GM21737 (cell line): ENCODE results near the gene DCHS1.

Experiments used
- ATAC-seq: cut with Tn5 transposase; IDR thresholded peaks from one replicate; pipeline ENCODE4 v1.9.1; 2021; ENCODE audit warnings: mild to moderate bottlenecking, moderate library complexity; ENCODE audit not compliant: unreplicated experiment

Gene DCHS1

DNA sequence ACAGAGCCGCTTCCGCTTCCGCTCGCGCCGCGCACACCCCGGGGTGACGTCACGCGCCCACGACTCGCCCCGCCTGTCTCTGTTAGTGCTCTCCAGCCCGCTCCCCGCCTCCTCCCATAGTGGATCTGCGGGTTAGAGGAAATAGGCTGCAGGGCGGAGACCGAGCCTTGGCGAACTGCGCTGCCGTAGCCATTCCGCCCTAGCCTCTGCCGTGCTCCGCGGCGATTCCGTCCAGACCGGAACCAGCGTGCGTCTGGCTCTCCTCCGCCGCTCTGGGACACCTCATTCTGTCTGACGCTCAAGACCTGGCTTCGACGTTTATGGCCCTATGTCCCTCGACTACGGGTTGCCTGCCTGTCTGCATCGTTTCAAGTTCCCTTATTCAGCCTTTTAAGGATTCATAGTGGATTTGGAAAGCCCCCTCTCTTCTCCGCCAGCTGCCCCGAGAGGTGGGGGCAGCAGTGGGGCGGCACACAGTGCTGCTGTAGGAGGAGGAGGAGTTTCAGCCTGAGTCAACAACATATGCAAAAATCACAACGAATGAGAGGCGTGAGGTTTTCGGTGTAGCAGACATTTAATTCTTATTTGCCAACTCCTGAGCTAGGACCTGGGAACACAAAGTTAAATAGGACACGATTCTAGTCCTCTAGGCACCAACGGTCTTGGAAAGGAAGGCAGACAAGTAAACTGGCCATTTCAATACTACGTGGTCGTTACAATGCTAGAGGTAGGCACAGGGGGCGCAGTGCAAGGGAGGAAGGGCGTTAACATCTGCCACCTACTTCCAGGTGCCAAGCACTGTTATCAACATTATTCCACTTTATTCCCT lies 43.2 kb downstream of the DCHS1 start, which contains the start of gene TAF10:
Gene TAF10 (minus strand): TSS at position 4 of the 829 bp plus-strand sequence. CDS start 27 bp downstream, outside the sequence.
- ATAC-seq, result peak; percentile 86

DNA sequence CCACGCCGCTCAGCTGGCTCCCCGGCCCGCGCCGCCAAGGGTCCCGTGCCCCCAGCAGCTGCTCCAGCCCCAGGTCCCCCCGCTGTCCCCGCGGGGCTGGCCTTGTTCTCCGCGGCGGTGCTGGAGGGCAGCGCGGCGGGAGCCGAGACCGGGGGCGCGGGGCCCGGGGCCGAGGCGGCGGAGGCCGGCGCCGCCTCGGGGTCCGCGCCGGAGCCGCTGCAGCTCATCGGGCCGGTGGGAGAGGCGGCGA lies 43.7 kb downstream of the DCHS1 start:
- peak; percentile 15 for ATAC-seq

DNA sequence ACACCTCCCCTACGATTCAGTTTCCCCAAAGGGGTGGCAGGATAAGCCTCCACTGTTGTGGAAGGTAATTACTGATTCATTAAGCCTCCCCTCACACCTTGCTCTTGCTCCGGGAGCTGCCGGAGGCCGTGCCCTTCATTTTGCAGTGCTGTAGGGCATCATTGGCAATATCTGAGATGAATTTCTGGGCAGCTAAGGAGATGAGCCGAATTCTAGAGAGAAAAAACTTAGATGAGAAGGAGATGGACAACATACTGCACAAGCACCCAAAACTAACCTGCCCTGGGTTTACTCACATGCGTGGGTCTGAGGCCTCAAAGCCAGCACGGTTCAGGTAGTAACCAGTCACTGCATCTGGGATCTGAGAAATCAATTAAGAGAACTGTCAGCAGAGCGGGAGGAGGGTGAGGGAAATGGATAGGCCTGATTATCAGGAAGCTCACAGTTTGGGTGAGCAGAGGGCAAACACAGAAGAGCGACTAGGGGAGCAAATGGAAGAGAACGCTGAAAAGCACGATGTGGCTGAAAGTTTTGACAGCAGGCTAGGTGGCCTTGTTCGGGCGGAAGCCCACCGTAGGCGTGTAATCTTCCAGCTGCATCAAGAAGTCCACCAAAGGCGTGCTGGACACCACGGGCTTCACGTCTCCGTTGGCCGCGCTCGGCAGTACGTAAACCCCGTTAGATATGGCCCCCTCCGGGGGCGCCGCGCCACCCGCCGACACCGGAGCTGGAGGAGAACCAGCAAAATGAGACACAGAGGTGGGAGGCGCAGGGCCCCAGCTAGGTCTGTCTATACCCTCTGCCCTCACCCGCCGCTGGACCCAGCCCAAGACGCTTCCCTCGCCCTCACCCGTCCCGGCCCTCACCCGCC lies 44.3 kb downstream of the DCHS1 start:
- ATAC-seq, result no peak

DNA sequence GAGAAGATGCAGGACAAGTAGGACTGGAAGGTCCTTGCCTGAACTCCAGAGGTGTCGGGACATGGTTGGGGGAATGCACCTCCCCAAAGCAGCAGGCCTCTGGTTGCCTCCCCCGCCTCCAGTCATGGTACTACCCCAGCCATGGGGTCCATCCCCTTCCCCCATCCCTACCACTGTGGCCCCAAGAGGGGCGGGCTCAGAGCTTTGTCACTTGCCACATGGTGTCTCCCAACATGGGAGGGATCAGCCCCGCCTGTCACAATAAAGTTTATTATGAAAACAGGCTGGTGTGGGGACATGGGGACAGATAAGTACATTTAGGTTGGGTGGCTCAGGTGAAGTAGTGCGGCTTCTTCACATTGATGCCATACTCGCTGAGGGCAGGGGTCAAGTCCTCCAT lies 45.0 kb downstream of the DCHS1 start:
- no peak for ATAC-seq

DNA sequence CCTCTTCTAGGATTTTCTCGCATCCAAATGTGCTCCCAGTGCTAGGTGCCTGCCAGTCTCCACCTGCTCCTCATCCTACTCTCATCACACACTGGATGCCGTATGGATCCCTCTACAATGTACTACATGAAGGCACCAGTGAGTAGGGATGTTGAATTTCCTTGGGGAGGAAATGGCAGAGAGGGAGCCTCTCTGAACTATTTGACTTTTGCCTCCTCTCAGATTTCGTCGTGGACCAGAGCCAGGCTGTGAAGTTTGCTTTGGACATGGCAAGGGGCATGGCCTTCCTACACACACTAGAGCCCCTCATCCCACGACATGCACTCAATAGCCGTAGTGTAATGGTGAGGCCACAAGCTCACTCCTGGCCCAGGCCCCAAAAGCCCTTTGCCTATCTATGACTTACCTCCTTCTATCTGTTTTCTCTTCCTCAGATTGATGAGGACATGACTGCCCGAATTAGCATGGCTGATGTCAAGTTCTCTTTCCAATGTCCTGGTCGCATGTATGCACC lies 46.0 kb downstream of the DCHS1 start:
- ATAC-seq, result no peak

DNA sequence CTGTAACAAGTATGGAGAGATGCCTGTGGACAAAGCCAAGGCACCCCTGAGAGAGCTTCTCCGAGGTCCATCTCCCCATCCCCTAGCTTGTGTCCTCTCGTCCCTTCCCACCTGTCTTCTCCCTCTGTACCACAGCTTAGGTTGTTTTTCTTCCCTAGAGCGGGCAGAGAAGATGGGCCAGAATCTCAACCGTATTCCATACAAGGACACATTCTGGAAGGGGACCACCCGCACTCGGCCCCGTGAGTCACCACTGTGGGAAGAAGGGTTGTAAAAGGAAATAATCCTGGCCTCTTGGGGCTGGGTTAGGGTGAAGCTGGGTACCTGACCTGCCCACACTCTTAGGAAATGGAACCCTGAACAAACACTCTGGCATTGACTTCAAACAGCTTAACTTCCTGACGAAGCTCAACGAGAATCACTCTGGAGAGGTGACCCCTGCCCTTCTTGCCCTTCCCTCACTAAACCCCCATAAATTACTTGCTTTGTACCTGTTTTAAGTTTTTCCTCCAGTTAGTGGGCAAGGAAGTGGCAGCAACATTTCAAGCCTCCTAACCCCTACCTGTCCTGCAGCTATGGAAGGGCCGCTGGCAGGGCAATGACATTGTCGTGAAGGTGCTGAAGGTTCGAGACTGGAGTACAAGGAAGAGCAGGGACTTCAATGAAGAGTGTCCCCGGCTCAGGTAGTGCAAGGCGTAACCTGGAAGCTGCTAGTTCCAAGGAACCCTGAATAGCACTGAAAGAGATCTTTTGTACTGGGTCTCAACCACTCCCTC lies 46.7 kb downstream of the DCHS1 start:
- ATAC-seq, result no peak

DNA sequence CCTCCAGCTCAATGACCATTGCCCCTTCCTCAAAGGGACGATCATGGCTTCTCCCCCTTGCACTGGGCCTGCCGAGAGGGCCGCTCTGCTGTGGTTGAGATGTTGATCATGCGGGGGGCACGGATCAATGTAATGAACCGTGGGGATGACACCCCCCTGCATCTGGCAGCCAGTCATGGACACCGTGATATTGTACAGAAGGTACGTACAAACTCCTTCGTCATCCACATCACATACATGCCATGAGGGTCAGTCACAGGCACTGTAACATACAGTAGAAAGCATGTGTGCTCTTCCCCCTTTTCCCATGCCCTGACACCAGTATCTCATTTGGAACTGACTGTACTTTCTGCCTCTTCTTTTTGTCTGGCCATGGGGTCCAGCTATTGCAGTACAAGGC lies 47.6 kb downstream of the DCHS1 start:
- no peak for ATAC-seq

DNA sequence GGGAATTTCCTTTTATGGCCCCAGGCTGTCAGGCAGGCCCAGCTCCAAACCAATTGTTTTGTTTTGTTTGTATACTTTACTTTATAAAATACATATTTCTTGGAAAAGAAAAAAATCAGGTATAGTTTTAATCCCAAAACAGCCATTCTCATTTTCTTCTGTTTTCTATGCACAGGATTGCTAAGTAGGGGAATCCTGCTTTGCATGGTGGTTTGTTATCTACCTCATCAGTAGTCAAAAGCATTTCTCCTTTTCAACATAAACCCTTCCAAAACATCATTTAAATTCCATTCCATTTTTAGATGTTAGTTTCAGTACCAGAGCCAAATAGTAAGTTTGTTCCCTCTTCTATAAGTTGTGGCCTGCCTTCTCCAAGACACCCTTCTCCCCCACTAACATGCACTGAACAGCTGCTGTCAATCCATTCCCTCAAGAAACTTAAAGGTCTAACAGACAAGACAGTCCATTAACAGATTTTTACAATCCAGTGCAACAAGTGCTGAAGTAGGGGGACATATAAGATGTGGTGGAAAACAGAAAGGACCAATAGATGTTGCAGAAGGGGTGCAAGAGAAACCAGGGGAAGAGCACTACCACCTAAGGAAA lies 48.3 kb downstream of the DCHS1 start:
- ATAC-seq, result no peak

DNA sequence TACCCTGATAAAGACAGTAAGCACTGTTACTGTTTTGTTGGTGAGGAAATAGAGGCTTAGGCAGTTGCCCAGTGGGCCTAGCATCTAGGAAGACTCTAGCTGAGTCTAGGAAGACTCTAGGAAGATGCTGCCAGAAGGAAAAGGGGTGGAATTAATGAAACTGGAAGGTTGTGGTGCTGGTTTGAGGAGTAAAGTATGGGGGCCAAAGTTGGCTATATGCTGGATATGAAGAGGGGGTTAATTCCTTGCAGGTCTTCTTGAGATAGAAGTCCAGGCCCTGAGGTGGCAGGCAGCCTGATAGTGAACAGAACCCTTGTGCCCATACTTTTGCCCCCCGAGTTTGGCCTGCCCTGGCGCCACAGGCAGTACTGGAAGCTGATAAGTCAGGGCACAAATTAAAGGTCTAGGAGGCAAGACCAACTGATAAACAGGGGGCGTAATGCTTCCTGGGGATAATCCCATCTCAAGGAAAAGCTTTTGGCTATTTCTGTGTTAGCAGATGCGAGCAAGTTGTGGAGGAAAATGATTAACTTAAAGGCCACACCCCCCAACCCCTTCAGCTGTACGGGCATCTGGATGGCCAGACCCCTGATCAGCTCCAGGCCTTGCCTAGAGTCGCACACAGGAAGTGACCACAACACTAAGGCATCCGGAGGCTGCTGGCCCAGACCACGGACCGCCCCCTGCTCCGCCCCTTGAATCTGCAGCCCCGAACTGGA lies 49.0 kb downstream of the DCHS1 start:
- ATAC-seq, result peak; percentile 44

DNA sequence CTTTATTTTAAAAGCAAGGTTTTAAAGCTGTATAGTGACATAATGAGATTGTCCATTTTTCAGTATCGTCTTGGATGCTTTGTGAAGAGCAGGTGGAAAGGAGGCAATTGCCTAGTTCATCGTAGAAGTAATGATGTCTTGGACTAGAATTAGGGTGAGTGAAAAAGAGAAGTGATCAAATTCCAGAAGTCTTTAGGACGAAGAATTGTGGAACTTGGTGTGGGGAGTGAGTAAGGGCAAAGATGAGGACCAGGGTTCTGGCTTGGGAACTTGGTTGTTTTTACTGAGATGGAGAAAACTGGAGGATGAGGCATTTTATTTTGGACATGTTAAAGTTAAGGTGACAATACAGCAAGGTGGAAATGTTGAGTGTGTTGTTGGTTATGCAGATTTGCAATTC lies 50.8 kb downstream of the DCHS1 start:
- ATAC-seq, result no peak

DNA sequence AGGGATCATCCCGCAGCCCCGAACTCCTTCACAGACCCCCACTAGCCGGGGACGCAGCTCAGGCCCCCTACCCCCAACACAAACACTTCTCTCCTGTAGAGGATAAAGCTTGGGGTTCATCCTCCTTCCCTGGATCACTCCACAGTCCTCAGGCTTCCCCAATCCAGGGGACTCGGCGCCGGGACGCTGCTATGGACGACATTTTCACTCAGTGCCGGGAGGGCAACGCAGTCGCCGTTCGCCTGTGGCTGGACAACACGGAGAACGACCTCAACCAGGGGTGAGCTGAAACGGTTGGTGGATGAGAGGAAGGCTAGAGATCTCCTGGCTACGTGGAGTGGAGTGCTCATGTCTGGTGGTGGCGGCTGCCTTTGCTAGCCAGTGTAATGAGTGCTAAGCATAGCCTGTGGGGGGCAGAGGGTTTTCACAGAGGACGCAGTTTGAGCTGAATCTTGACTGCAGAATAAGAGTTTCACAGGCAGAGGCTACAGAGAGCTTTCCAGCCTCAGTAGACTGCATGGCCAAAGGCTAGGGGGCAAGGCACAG lies 51.5 kb downstream of the DCHS1 start:
- ATAC-seq, result peak; percentile 35

DNA sequence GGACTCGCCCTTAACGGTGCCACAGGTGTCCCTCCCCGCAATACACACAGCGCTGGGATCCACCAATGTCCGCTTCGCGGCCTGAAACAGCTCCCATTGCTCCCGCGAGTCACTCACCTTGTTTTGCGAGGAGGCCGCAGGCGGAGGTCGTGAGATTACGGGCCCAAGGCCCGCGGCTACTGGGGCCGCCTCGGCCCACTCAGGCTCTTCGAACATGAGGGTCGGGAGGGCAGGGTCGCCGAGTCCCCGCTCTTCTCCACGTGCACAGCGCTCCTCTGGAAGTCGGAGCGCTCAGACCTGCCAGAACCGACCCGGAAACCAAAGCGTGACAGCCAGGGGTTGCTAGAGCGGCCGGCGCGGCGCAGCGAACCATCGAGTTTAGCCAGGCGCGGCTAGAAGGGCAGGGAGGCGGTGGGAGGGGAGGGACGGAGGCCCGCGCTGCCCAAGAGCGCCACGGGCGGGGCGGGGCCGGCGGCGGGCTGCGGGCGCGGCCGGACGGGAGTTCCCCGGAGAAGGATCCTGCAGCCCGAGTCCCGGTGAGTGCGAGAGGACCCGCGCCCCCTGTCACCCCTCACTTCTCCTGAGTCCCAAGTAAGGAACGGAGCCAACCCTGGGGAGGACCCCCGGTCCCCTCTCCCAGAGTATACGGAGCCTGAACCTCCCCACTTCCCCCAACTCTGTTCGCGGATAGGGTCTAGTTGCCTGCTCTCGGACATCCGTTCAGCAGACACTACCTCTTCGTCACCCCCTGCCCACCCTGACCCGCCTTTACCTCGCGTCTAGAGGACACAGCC lies 52.1 kb downstream of the DCHS1 start, which contains the start of the genes ILK and RRP8:
Gene ILK (plus strand): TSS at position 488 of the 794 bp plus-strand sequence. CDS start 498 bp downstream, outside the sequence.
Gene RRP8 (minus strand): TSS at position 330 of the 794 bp plus-strand sequence. CDS start 114 bp downstream, at position 216.
- peak; percentile 67 for ATAC-seq

DNA sequence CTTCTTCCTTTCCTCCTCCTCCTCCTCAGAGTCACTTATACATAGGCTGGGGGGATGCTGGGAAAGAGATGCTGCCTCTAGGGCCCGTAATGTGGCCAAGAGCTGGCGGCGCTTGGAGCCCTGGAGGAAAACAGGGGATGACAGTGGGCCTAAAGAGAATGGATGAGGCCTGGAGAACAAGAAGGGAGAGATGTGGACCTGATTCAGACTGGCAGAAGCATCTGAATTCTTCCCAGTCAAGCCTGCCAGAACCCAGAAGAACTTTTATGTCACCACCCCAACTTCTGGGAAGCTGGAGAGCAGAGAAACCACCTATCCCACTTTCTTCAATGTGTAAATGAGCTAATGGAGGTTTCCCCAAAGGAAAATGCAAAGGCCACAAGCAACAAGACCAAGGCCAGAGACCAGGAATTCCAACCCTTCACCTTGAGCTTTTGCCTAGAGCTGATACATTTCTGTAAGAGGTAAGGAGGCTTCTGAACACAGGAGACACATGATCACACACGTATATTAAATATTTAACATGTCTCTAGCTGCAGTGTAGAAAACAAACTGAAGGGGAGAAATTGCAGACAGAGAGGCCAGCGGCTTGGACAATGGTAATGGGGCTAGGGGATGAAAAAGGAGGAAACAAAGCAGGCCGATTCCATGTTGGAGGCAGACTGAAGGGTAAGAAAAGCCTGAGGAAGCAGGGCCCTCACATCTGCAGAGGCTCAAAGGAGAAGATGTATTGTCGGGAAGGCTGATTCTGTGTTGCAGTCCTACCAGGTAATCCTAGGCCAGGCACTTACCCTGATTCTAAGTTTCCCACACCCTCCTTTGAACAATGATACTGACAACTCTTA lies 53.3 kb downstream of the DCHS1 start:
- no peak for ATAC-seq

DNA sequence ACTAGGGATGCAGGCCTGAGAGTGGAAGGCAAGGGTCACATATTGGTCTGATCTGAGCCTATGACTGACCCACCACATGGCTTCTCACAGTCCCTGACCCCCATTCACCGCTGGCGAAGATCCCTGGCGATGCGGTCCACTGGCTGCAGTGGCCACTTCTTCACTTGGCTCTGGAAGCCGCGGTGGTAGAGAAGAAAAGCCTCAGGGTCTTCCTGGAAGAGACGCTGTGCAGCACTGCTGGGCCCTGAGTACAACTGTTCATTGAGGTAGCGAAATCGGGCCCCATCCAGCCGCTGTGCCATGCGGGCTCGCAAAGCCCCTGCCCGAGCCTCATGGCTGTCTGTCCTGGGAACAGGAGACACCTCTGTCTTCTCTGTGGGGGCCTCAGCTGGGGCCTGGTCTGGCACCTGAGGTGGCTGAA lies 54.6 kb downstream of the DCHS1 start:
- ATAC-seq, result no peak

DNA sequence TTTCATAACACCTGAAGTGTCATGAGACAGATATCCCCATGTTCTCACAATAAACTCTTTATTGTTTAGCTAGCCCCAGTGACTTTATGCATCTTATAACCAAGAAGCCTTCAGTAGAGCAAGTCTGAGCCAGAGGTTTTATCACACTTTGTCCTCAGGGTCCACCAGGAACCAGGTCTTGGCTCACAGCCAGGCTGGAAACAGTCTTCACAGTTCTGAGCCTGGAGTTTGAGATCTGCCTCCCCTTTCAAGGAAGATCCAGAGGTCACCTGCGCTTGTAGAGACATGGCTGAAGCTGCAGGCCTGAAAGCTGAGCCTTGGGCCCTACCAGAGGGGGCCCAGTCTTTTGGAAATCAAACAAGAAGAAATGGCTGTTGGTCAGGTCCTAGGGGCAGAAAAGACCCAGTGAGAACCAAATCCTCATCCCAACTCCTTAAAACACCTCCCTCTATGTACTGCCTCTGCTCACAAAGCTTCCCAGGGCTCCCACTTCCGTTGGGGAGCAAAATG lies 55.7 kb downstream of the DCHS1 start:
- ATAC-seq, result no peak

DNA sequence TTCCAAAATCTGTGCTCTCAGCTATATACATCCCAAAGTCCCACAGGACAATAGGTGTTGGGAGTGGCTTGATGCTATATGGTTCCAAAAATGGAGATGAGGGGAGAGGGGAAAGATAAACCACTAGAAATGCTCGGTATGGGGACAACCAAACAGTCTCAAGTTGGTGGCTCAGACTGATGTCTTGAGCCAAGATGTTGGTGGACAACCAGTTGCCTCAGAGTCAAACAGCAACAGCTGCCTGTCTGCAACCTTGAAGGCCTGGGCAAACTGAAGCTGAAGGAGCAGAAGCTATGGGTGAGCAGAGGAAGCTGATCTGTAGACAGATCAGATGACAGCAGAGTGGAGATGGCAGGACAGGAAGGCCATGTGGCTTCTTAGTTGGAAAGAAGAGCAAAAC lies 56.2 kb downstream of the DCHS1 start:
- no peak for ATAC-seq

DNA sequence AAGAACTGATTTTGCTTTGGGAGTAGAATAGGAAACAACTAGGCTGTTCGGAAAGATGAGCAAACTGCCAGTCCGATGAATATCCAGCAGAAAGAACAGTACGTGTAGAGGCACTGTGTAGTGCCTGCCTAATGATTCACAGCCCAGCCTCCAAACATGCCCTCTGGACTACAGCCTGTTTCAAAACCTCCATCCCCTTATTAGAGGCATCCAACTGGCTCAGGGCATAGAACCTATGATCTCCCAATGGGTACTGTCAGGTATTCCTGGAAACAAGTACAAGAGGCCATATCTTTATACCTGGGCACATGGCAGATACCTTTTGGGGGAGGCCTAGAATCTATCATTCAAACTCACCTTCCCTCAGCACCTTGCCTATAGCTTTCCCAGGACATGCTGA lies 57.1 kb downstream of the DCHS1 start:
- no peak for ATAC-seq
